Neural crest cell (in vitro differentiated cells): ENCODE data around the gene RAB33B. TPM values are rescaled to one million over a fixed set of nuclear protein-coding genes. Genes with fewer than 3 reads are reported as not detected.
"Not testable (repeated sequence)": the region's sequence is repeated elsewhere in the genome, so short reads cannot be mapped to it uniquely, and the experiment has no call there.

ENCODE experiments used
- DNase-seq: peaks from one replicate; pipeline ENCODE4 v3.0.0; 2021; ENCODE audit warnings: low read depth, mixed read lengths, low spot score
- H3K27ac Mint-ChIP-seq: one replicate; pipeline ENCODE4 v1.8.0; 2021; ENCODE audit warnings: mild to moderate bottlenecking, mixed read lengths; ENCODE audit not compliant: unreplicated experiment
- H3K27me3 Mint-ChIP-seq: 2 replicates; pipeline ENCODE4 v1.8.0; 2021; ENCODE audit warnings: low read depth, mild to moderate bottlenecking, mixed read lengths
- H3K36me3 Mint-ChIP-seq: 2 replicates; pipeline ENCODE4 v1.8.0; 2021; ENCODE audit warnings: low read depth, mild to moderate bottlenecking, mixed read lengths
- H3K4me1 Mint-ChIP-seq: 2 replicates; pipeline ENCODE4 v1.8.0; 2021; ENCODE audit warnings: mixed read lengths
- H3K4me3 Mint-ChIP-seq: one replicate; pipeline ENCODE4 v1.8.0; 2021; ENCODE audit warnings: mild to moderate bottlenecking, mixed read lengths
- H3K9me3 Mint-ChIP-seq: 2 replicates; pipeline ENCODE4 v1.8.0; 2021; ENCODE audit warnings: mixed read lengths
- total RNA-seq: library from RNA; stranded (reverse); gene quantifications from 2 replicates; pipeline ENCODE4 v1.2.1, GENCODE V29; 2021
- TF ChIP-seq, protein P1 (sequence below): fragments of 200-600 bp; sonication (generic); conservative IDR thresholded peaks from 2 replicates; pipeline ENCODE4 v1.5.0; 2021; ENCODE audit warnings: antibody characterized with exemption, mild to moderate bottlenecking

RAB33B gene
- total RNA-seq, 1 donor from 2014 or later, result 7.0 TPM

DNA sequence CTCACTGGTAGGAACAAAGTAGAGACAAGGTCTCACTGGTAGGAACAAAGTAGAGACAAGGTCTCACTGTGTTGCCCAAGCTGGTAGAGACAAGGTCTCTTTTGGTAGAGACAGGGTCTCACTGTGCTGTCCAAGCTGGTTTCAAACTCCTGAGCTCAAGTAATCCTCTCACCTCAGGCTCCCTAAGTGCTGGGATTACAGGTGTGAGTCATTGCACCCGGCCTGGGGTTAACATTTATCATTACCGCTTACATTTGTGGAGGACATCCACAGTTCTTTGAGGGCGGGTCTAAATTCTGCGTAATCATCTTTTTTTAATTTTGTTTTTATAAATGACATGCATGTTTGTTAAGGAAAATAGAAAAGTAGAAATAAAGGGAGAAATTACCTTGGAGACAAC, 12.0 kb downstream of the RAB33B start:
- Mint-ChIP-seq H3K27ac (no peak overlapping the region), H3K4me1 (no peaks in the 10 kb centered on the region), H3K9me3 (peaks cover 8% of the 10 kb centered on the region), H3K36me3 (peaks cover 27% of the 10 kb centered on the region), H3K27me3 (no peaks in the 10 kb centered on the region), H3K4me3 (no peak overlapping the region)
- TF ChIP-seq, protein P1, sequence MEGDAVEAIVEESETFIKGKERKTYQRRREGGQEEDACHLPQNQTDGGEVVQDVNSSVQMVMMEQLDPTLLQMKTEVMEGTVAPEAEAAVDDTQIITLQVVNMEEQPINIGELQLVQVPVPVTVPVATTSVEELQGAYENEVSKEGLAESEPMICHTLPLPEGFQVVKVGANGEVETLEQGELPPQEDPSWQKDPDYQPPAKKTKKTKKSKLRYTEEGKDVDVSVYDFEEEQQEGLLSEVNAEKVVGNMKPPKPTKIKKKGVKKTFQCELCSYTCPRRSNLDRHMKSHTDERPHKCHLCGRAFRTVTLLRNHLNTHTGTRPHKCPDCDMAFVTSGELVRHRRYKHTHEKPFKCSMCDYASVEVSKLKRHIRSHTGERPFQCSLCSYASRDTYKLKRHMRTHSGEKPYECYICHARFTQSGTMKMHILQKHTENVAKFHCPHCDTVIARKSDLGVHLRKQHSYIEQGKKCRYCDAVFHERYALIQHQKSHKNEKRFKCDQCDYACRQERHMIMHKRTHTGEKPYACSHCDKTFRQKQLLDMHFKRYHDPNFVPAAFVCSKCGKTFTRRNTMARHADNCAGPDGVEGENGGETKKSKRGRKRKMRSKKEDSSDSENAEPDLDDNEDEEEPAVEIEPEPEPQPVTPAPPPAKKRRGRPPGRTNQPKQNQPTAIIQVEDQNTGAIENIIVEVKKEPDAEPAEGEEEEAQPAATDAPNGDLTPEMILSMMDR, result no peak
- no peak for DNase-seq

DNA sequence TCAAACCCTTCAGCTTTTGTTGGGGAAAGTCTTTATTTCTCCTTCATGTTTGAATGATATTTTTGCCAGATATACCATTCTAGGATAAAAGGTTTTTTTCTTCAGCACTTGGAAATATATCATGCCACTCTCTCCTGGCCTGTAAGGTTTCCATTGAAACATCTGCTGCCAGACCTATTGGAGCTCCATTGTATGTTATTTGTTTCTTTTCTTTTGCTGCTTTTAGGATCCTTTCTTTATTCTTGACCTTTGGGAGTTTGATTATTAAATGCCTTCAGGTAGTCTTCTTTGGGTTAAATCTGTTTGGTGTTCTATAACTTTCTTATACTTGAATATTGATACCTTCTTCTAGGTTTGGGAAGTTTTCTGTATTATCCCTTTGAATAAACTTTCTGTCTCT, 14.8 kb downstream of the RAB33B start:
- H3K27ac Mint-ChIP-seq, H3K4me1 Mint-ChIP-seq, H3K4me3 Mint-ChIP-seq, DNase-seq, H3K27me3 Mint-ChIP-seq: not testable (repeated sequence)
- H3K9me3 Mint-ChIP-seq, result peaks cover 17% of the 10 kb centered on the region
- peaks cover 50% of the 10 kb centered on the region for H3K36me3 Mint-ChIP-seq

DNA sequence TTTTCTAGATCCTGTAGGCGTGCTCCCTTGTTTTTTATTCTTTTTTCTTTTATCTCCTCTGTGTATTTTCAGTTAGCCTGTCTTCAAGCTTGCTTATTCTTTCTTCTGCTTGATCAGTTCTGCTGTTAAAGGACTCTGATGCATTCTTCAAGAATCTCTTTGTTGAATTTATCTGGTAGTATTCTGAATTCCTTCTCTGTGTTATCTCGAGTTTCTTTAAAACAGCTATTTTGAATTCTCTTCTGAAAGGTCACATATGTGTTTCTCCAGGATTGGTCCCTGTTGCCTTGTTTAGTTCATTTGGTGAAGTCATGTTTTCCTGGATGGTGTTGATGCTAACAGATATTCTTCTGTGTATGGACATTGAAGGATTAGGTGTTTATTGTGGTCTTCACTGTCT, 15.3 kb downstream of the RAB33B start:
- Mint-ChIP-seq H3K4me3 (no peak overlapping the region), H3K27me3 (no peaks in the 10 kb centered on the region), H3K36me3 (peaks cover 48% of the 10 kb centered on the region), H3K27ac (no peak overlapping the region), H3K9me3 (peaks cover 17% of the 10 kb centered on the region), H3K4me1 (no peaks in the 10 kb centered on the region)
- DNase-seq, result no peak
- TF ChIP-seq, protein P1, result no peak

DNA sequence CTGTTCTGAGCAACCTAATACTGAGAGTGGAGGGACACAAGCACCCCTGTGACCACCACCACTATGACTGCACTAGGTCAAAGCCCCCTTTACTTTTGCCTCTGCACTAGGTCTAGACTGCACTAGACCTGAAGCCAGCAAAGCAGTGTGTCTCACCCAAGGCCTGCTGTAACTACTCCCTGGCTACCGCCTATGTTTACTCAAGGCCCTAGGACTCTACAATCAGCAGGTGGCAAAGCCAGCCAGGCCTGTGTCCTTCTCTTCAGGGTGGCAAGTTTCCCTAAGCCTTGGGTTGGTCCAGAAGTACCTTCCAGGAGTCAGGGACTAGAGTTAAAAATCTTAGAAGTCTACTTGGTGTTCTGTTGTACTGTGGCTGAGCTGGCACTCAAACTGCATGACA, 15.9 kb downstream of the RAB33B start:
- H3K36me3 Mint-ChIP-seq, result peaks cover 50% of the 10 kb centered on the region
- peak overlapping the region; percentile 57 for H3K27ac Mint-ChIP-seq
- no peak for DNase-seq
- no peak overlapping the region for H3K4me3 Mint-ChIP-seq
- TF ChIP-seq, protein P1, result no peak
- no peaks in the 10 kb centered on the region for H3K4me1 Mint-ChIP-seq
- H3K27me3 Mint-ChIP-seq, result no peaks in the 10 kb centered on the region
- H3K9me3 Mint-ChIP-seq, result peaks cover 17% of the 10 kb centered on the region

DNA sequence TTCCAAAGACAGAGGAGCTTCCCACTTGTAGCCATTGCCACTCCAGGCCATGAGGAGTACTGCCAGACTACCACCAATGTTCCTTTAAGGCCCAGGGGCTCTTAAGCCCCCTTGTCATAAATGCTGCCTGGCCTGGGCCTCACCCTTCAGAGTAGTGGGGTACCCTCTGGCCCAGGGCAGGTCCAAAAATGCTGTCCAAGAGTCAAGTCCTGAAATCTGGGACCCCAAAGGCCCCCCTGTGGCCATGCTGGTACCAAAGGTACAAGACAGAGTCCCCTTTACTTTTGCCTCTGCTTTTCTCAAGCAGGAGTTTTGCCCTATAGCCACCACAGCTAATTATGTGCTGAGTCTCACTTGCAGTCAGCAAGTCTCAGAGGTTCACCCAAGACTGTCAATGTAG, 16.4 kb downstream of the RAB33B start:
- H3K4me1 Mint-ChIP-seq, result no peaks in the 10 kb centered on the region
- TF ChIP-seq, protein P1, result no peak
- peaks cover 17% of the 10 kb centered on the region for H3K9me3 Mint-ChIP-seq
- H3K27ac Mint-ChIP-seq, result peak overlapping the region; percentile 57
- DNase-seq, result no peak
- H3K36me3 Mint-ChIP-seq, result peaks cover 50% of the 10 kb centered on the region
- H3K4me3 Mint-ChIP-seq, result no peak overlapping the region
- no peaks in the 10 kb centered on the region for H3K27me3 Mint-ChIP-seq

DNA sequence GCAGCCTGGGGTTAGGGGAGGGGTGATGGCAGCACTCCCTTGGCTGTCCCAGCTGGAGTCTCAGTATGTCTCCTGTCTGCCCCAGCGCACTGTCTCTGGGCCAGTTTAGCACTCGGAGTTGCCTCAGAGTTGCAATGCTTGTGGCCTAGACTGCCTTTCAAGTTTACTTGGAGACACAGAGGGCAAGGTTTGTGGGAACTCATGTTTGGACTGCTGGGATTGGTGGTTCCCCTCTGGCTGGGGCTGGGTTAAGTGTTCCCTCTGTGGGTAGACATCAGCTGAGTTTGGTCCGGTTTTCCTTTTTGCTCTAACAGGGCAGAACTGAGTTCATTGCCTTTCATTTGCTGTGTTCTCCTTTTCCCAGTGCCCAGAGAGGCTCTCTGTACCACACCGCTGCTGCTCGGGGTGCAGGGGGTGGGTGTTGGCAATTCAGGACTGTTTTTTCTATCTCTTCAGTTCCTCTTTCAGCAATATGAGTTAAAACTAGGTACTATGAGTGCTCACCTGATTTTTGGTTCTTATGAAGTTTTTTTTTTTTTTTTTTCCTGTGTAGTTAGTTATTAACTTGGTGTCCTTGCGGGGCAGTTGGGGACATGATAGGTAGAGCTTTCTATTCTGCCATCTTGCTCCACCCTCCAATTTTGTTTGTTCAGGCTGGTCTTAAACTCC, 17.2 kb downstream of the RAB33B start:
- H3K9me3 Mint-ChIP-seq, result peaks cover 17% of the 10 kb centered on the region
- no peak overlapping the region for H3K4me3 Mint-ChIP-seq
- H3K27ac Mint-ChIP-seq, result no peak overlapping the region
- H3K27me3 Mint-ChIP-seq, result no peaks in the 10 kb centered on the region
- DNase-seq, result no peak
- H3K36me3 Mint-ChIP-seq, result peaks cover 50% of the 10 kb centered on the region
- no peaks in the 10 kb centered on the region for H3K4me1 Mint-ChIP-seq
- TF ChIP-seq, protein P1, result no peak
